SK-N-SH treated with all-trans-retinoic acid at 6 μM for 48 hours (cell line): Measurements from ENCODE around the gene KRT82.

Source experiments
- ATAC-seq: fragments of 200-7000 bp; cut with Tn5 transposase; 3 replicates; pipeline ENCODE4 v1.9.1; 2020; ENCODE audit warnings: mild to moderate bottlenecking, moderate library complexity
- ARNTL ChIP-seq: fragments of 450-650 bp; formaldehyde crosslinking; IDR thresholded peaks from 2 replicates; pipeline ENCODE4 v1.5.0; 2020; ENCODE audit warnings: low read depth, mild to moderate bottlenecking, moderate library complexity, borderline replicate concordance
- BACH2 ChIP-seq: fragments of 250-450 bp; sonication (Bioruptor Pico); IDR thresholded peaks from 2 replicates; pipeline ENCODE4 v1.9.0; 2021; ENCODE audit warnings: mild to moderate bottlenecking, borderline replicate concordance
- CSDC2 ChIP-seq: fragments of 250-450 bp; sonication (Bioruptor Pico); IDR thresholded peaks from 2 replicates; pipeline ENCODE4 v1.5.0; 2020; ENCODE audit warnings: mild to moderate bottlenecking, moderate library complexity
- CSRNP3 ChIP-seq: fragments of 250-450 bp; sonication (Bioruptor Pico); IDR thresholded peaks from 2 replicates; pipeline ENCODE4 v1.5.1; 2021; ENCODE audit warnings: mild to moderate bottlenecking, moderate library complexity
- GLIS3 ChIP-seq: fragments of 250-450 bp; sonication (Bioruptor Pico); IDR thresholded peaks from 2 replicates; pipeline ENCODE4 v1.5.0; 2020; ENCODE audit warnings: mild to moderate bottlenecking, moderate library complexity
- ISL1 ChIP-seq: fragments of 250-450 bp; sonication (Bioruptor Pico); IDR thresholded peaks from 2 replicates; pipeline ENCODE4 v2.1.2; 2022; ENCODE audit warnings: mild to moderate bottlenecking, moderate library complexity
- OSR1 ChIP-seq: fragments of 250-450 bp; sonication (Bioruptor Pico); IDR thresholded peaks from 2 replicates; pipeline ENCODE4 v1.8.0; 2022; ENCODE audit warnings: moderate library complexity, mild to moderate bottlenecking, inconsistent platforms
- PPARA ChIP-seq: fragments of 250-450 bp; sonication (Bioruptor Pico); IDR thresholded peaks from 2 replicates; pipeline ENCODE4 v1.5.0; 2020; ENCODE audit warnings: mild to moderate bottlenecking, borderline replicate concordance
- RARB ChIP-seq: fragments of 250-450 bp; sonication (Bioruptor Pico); IDR thresholded peaks from 2 replicates; pipeline ENCODE4 v1.8.0; 2021; ENCODE audit warnings: mild to moderate bottlenecking, moderate library complexity
- SNAI2 ChIP-seq: fragments of 250-450 bp; sonication (Bioruptor Pico); IDR thresholded peaks from 2 replicates; pipeline ENCODE4 v1.5.0; 2020; ENCODE audit warnings: mild to moderate bottlenecking, moderate library complexity
- TCF4 ChIP-seq: fragments of 250-450 bp; sonication (Bioruptor Pico); IDR thresholded peaks from 2 replicates; pipeline ENCODE4 v1.8.0; 2021; ENCODE audit warnings: mild to moderate bottlenecking, moderate library complexity, borderline replicate concordance
- TOX ChIP-seq: fragments of 250-450 bp; sonication (Bioruptor Pico); IDR thresholded peaks from 2 replicates; pipeline ENCODE4 v1.8.0; 2021; ENCODE audit warnings: mild to moderate bottlenecking, moderate library complexity, borderline replicate concordance
- TSHZ2 ChIP-seq: fragments of 250-450 bp; sonication (Bioruptor Pico); IDR thresholded peaks from 2 replicates; pipeline ENCODE4 v1.5.0; 2020; ENCODE audit warnings: mild to moderate bottlenecking, moderate library complexity
- ZC3H10 ChIP-seq: fragments of 250-450 bp; sonication (Bioruptor Pico); IDR thresholded peaks from 2 replicates; pipeline ENCODE4 v1.5.1; 2021; ENCODE audit warnings: mild to moderate bottlenecking, moderate library complexity
- ZFP3 ChIP-seq: fragments of 250-450 bp; sonication (Bioruptor Pico); IDR thresholded peaks from 2 replicates; pipeline ENCODE4 v1.5.0; 2020; ENCODE audit warnings: mild to moderate bottlenecking, moderate library complexity
- ZFP30 ChIP-seq: fragments of 450-650 bp; formaldehyde crosslinking; IDR thresholded peaks from 2 replicates; pipeline ENCODE4 v1.5.0; 2022; ENCODE audit warnings: mild to moderate bottlenecking, moderate library complexity
- ZNF565 ChIP-seq: fragments of 450-650 bp; formaldehyde crosslinking; conservative IDR thresholded peaks from 2 replicates; pipeline ENCODE4 v1.5.0; 2020; ENCODE audit warnings: low read depth, mild to moderate bottlenecking, moderate library complexity
- ZNF70 ChIP-seq: fragments of 450-650 bp; formaldehyde crosslinking; IDR thresholded peaks from 2 replicates; pipeline ENCODE4 v1.5.0; 2020; ENCODE audit warnings: mild to moderate bottlenecking, moderate library complexity
- TF ChIP-seq, protein P1 (sequence below): fragments of 250-450 bp; sonication (Bioruptor Pico); IDR thresholded peaks from 2 replicates; pipeline ENCODE4 v1.5.1; 2020; ENCODE audit warnings: low read depth, mild to moderate bottlenecking, moderate library complexity

Gene KRT82

DNA sequence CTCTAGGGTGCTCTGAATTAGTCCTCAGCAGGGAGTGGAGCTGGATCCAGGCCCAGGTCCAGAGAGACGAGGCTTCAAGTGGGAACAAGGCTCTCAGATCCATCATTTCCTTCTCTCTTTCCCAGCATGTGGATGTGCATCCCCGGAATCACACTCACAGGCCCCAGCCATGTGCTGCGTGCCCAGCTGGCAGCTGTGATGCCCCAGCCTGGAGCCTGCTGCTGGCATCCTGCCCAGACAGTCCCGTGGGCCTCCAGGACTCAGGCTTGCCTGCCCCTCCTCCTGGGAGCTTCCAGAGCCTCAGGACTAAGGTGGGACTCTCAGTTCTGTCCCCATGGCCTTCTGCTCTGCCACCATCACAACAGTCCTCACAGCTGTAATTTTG, 14.5 kb downstream of the KRT82 start:
- ATAC-seq, result peak; percentile 45
- TF ChIP-seq ZC3H10 (CRISPR knock-in tag), result no peak
- no peak for TF ChIP-seq GLIS3 (CRISPR knock-in tag)
- TF ChIP-seq OSR1 (CRISPR knock-in tag), result no peak
- TF ChIP-seq, protein P1, sequence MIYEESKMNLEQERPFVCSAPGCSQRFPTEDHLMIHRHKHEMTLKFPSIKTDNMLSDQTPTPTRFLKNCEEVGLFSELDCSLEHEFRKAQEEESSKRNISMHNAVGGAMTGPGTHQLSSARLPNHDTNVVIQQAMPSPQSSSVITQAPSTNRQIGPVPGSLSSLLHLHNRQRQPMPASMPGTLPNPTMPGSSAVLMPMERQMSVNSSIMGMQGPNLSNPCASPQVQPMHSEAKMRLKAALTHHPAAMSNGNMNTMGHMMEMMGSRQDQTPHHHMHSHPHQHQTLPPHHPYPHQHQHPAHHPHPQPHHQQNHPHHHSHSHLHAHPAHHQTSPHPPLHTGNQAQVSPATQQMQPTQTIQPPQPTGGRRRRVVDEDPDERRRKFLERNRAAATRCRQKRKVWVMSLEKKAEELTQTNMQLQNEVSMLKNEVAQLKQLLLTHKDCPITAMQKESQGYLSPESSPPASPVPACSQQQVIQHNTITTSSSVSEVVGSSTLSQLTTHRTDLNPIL (CRISPR knock-in tag), result no peak
- no peak for TF ChIP-seq BACH2 (CRISPR knock-in tag)
- no peak for TF ChIP-seq SNAI2 (CRISPR knock-in tag)
- TF ChIP-seq ZNF70 (CRISPR knock-in tag), result no peak
- TF ChIP-seq RARB (CRISPR knock-in tag), result no peak
- no peak for TF ChIP-seq ZNF565 (CRISPR knock-in tag)
- no peak for TF ChIP-seq TSHZ2
- no peak for TF ChIP-seq ZFP30 (CRISPR knock-in tag)
- no peak for TF ChIP-seq ARNTL

GRCh38 chr12:52390739-52391617, 15.2 kb downstream of the KRT82 start:
- TF ChIP-seq ZFP30 (CRISPR knock-in tag) (no peak), GLIS3 (CRISPR knock-in tag) (no peak), BACH2 (CRISPR knock-in tag) (no peak), TOX (CRISPR knock-in tag) (no peak)
- ATAC-seq, result peak; percentile 65

GRCh38 chr12:52389313-52390207, 16.6 kb downstream of the KRT82 start:
- TF ChIP-seq TCF4 (CRISPR knock-in tag), result no peak
- no peak for TF ChIP-seq BACH2 (CRISPR knock-in tag)
- no peak for TF ChIP-seq PPARA
- no peak for TF ChIP-seq TOX (CRISPR knock-in tag)
- TF ChIP-seq RARB (CRISPR knock-in tag), result no peak
- no peak for TF ChIP-seq ISL1 (CRISPR knock-in tag)
- TF ChIP-seq CSRNP3 (CRISPR knock-in tag), result no peak
- no peak for TF ChIP-seq OSR1 (CRISPR knock-in tag)
- no peak for ATAC-seq

DNA sequence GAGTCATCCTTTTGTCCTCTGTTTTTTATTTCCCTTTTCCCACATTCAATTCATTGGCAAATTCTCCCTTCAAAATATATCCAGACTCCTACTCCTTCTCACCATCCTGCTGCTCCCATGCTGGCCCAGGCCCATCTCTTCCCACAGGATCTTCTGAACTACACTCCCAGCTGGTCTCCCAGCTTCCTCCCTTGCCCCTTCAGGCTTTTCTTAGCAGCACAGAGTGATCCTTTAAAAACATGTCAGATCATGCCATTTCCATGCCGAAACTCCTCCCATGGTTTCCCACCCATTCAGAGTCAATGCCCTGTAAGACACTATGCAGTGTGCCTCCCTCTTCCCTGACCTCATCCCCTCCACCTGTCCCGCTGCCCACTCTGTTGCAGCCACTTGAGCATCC, 18.3 kb downstream of the KRT82 start:
- no peak for ATAC-seq
- TF ChIP-seq CSDC2 (CRISPR knock-in tag) (no peak), RARB (CRISPR knock-in tag) (no peak), ARNTL (no peak), ZNF565 (CRISPR knock-in tag) (no peak), TCF4 (CRISPR knock-in tag) (no peak), ZFP3 (CRISPR knock-in tag) (no peak), BACH2 (CRISPR knock-in tag) (no peak)
- TF ChIP-seq, protein P1 (CRISPR knock-in tag), result no peak
